Transverse colon (tissue), 4 donors: ENCODE results near the gene TMEM175. TPM values are rescaled to one million over a fixed set of nuclear protein-coding genes. Genes with fewer than 3 reads are reported as not detected.
"Not testable (repeated sequence)": the region's sequence is repeated elsewhere in the genome, so short reads cannot be mapped to it uniquely, and the experiment has no call there.

Source experiments
- DNase-seq: peaks from one replicate; pipeline ENCODE4 v3.0.0-alpha.2; 2019
- H3K27ac ChIP-seq, 4 donors: fragments of 200-600 bp; sonication (generic); 2 replicates each; pipeline ENCODE4 v1.5.1; 2016 to 2018; ENCODE audit warnings: inconsistent platforms in 4 of 4
- H3K27me3 ChIP-seq: fragments of 200-600 bp; sonication (generic); 2 replicates; pipeline ENCODE4 v1.5.1; 2017; ENCODE audit warnings: inconsistent platforms
- H3K36me3 ChIP-seq, 4 donors: fragments of 200-600 bp; sonication (generic); 2 replicates each; pipeline ENCODE4 v1.5.1; 2017 to 2019; ENCODE audit warnings: inconsistent platforms in 4 of 4
- H3K4me1 ChIP-seq, 4 donors: fragments of 200-600 bp; sonication (generic); 2 replicates each; pipeline ENCODE4 v1.5.1; 2017 to 2020; ENCODE audit warnings: inconsistent platforms in 4 of 4
- H3K4me3 ChIP-seq, 4 donors: fragments of 200-600 bp; sonication (generic); 1 replicate in 1 of 4; 2 replicates in 3 of 4; pipeline versions ENCODE4 v1.5.1 to v1.6.1; 2017 to 2019; ENCODE audit warnings: inconsistent platforms in 4 of 4
- H3K9me3 ChIP-seq, 2 donors: fragments of 200-600 bp; sonication (generic); 2 replicates each; pipeline ENCODE4 v1.5.1; 2017 to 2019; ENCODE audit warnings: inconsistent platforms in 2 of 2
- CTCF ChIP-seq, 5 experiments: fragments of 200-600 bp in 3 of 5; fragments of 450-650 bp in 2 of 5; sonication (generic) in 3 of 5; IDR thresholded peaks; 1 replicate in 2 of 5; 2 replicates in 3 of 5; pipeline ENCODE4 v1.5.1; 2016 to 2017; ENCODE audit warnings: antibody characterized with exemption in 5 of 5, inconsistent platforms in 3 of 5, mild to moderate bottlenecking in 2 of 5, moderate library complexity in 1 of 5
- EP300 ChIP-seq: sonication (generic); formaldehyde crosslinking; IDR thresholded peaks from one replicate; pipeline ENCODE4 v1.6.1; 2017; ENCODE audit warnings: antibody characterized with exemption, low read depth
- POLR2A ChIP-seq: fragments of 450-650 bp; IDR thresholded peaks from one replicate; pipeline ENCODE4 v1.6.1; 2016; ENCODE audit warnings: antibody characterized with exemption, mild to moderate bottlenecking, moderate library complexity
- POLR2AphosphoS5 ChIP-seq, 3 donors: sonication (generic); formaldehyde crosslinking; IDR thresholded peaks; one replicate each; pipeline ENCODE4 v1.6.1; 2016; ENCODE audit warnings: antibody characterized with exemption in 3 of 3
- WGBS, 2 donors: methylation state at CpG; one replicate each; pipeline ENCODE4 v1.1.5; 2018; ENCODE audit warnings: low coverage in 1 of 2; 5-methylcytosine and 5-hydroxymethylcytosine counted together
- in situ Hi-C, 4 donors: fragments of 200-750 bp; cut with MboI; loops; one replicate each; pipeline versions ENCODE4 v1.15.0 to v1.15.1; 2017; ENCODE audit warnings: low sequenced_read_pairs in 3 of 4, low pct_ligation_motif_present in 1 of 4, low pct_unique_long_range_greater_than_20kb in 1 of 4
- intact Hi-C: fragments of 100-400 bp; cut with DNase I; formaldehyde crosslinking; loops from one replicate; pipeline ENCODE4 v1.15.1; 2023; ENCODE audit warnings: low total_unique reads
- total RNA-seq, 4 donors: library from RNA; depleted of rRNA; stranded (reverse); fragments of >200 nt; gene quantifications; one replicate each; pipeline ENCODE4 v1.1.0, GENCODE V29; 2016

Gene TMEM175
- total RNA-seq, 4 donors from 2014 or later, result 44.0 to 116 (median 50.5) TPM

DNA sequence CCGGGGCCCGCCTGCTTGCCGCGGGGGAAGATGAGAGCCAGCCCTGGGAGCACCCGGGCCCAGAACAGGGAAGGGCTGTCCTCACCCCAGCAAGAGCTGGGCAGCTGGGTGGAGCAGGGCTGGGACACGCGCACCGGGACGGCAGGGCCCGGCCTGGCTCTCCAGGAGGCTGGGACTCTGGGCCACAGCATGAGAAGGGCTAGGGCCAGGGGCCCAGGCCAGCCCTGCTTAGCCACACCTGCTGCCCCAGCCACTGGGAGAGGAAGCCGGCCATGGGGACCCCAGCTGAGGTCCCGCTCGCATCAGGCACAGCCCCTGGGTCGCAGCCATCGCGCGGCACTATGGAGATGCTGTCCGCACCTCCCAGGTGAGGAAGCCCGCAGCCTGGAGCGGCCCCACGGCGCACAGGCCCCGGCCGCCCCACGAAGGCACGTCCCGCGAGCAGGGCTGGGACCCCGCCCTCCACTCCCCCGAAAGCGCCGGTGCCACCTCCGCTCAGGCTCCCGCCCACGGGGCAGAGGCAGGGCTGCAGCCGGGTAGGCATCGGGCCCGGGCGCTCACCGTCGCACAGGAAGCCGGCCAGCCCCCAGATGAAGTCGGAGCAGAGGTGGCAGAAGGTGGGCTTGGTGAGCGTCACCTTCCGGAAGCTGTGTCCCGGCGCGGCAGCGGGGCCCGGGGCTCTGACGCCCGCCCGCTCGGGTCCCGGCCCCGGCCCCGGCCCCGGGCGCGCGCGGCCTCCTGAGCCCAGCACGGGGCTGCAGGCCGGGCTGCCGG is 40.6 kb downstream of the TMEM175 start:
- H3K36me3 ChIP-seq, result no peaks in the 10 kb centered on the region
- in situ Hi-C loops, result no loop called here
- DNase-seq, result peak; percentile 54
- intact Hi-C loops, result no loop called here
- peaks cover 11 to 50% (median 38%) of the 10 kb centered on the region in 4 donors for H3K4me1 ChIP-seq
- no peaks in the 10 kb centered on the region for H3K27me3 ChIP-seq
- H3K4me3 ChIP-seq, result peak overlapping the region; percentile 47 to 78 (median 68)
- WGBS, 2 donors, result 2% methylated on average over 36 of the region's 65 CpGs; no CpG with 5 or more reads in 1 of the 2 donors
- H3K9me3 ChIP-seq, result no peaks in the 10 kb centered on the region
- TF ChIP-seq EP300, result no peak
- TF ChIP-seq POLR2AphosphoS5 (IDR thresholded peaks at IDR 0.05), result peak in 1 of 3 donors; percentile 6
- TF ChIP-seq POLR2A, result peak; percentile 44
- H3K27ac ChIP-seq, result peak overlapping the region; percentile 82 to 89 (median 87)

DNA sequence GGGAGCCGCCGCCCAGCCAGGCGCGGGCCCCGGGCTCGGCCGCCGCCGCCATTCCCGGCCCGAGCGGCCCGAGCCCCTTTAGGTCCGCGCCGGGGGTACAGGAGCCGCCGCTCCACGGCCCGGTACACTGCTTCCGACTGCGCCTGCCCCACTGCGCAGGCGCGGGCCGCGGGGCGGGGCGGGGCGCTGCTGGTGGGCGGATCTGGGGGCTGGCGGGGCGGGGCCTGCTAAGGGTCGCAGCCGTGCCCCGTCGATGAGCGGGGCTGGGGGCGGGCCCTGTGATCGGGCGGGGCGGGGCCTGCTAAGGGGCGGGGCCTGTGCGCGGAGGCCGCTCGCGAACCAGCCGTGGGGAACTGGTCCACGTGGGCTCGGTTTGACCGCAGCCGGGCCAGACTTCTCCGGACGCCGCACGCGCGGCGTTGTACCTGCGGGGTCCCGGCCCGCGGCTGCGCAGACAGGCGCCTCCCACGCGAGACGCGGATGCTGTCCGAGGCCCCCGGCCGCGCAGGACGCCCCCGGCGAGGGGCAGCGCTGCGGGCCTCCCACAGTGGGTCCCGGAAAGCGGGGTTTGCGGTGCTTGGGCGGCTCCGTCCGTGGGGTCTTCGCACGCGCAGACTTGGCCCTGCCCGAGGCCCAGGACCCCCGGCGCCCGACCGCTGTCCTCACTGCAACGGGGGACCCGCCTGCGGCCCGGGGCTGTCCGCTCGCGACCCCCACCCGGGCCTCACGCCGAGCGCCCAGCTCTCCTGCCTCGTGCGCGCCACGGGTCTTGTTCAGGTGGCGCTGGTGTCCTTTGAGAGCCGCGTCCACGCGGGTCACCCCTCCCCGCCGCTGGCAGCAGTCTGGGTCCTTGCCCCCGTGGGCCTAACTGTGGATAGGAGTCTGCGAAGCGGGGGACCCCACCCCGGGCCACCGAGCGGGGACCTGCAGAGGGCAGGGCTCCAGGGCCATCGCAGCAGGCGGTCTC is 41.5 kb downstream of the TMEM175 start, which contains the start of gene DGKQ:
Gene DGKQ (minus strand): TSS at position 139 of the 967 bp plus-strand sequence. CDS start 87 bp downstream, at position 52.
- Histone ChIP-seq H3K4me1 (peaks cover 11 to 43% (median 34%) of the 10 kb centered on the region in 4 donors), H3K27me3 (no peaks in the 10 kb centered on the region), H3K9me3 (no peaks in the 10 kb centered on the region), H3K27ac (peak within 1 kb of the TSS; percentile 82 to 89 (median 87)), H3K4me3 (peak within 1 kb of the TSS; percentile 47 to 78 (median 68)), H3K36me3 (no peaks in the 10 kb centered on the region)
- WGBS, 2 donors, result 62% methylated on average over 57 of the region's 123 CpGs; no CpG with 5 or more reads in 1 of the 2 donors
- intact Hi-C loops, result no loop called here
- peak; percentile 91 for DNase-seq
- TF ChIP-seq POLR2AphosphoS5 (IDR thresholded peaks at IDR 0.05) (peak; percentile 60 to 70 (median 64)), POLR2A (no peak)
- in situ Hi-C loops, result no loop called here

- H3K4me1 ChIP-seq, result peaks cover 11 to 37% (median 34%) of the 10 kb centered on the region in 4 donors
- in situ Hi-C loops (no loop called here), intact Hi-C loops (no loop called here)
- no peaks in the 10 kb centered on the region for H3K27me3 ChIP-seq
- no peak overlapping the region for H3K27ac ChIP-seq
- TF ChIP-seq POLR2A (no peak), EP300 (no peak), CTCF (IDR thresholded peaks at IDR 0.05) (no peak), POLR2AphosphoS5 (IDR thresholded peaks at IDR 0.05) (no peak)
- no peak overlapping the region for H3K4me3 ChIP-seq
- no peaks in the 10 kb centered on the region for H3K9me3 ChIP-seq
- H3K36me3 ChIP-seq, result no peaks in the 10 kb centered on the region
- no peak for DNase-seq
- WGBS, 2 donors, result 88 to 99% methylated on average over 2 to 9 of the region's 9 CpGs
Observed at GRCh38 chr4:974668-975067, 42.4 kb downstream of the TMEM175 start.

GRCh38 chr4:976016-976415 is 43.8 kb downstream of the TMEM175 start:
- DNase-seq, H3K9me3 ChIP-seq, H3K36me3 ChIP-seq, H3K4me3 ChIP-seq, H3K27me3 ChIP-seq, in situ Hi-C loops, H3K27ac ChIP-seq, intact Hi-C loops: not testable (repeated sequence)
- no CpG with 5 or more reads among the region's 25 CpGs for WGBS, 2 donors
- peaks cover 11 to 25% (median 24%) of the 10 kb centered on the region in 4 donors for H3K4me1 ChIP-seq

GRCh38 chr4:978957-979701 is 46.9 kb downstream of the TMEM175 start:
- H3K36me3 ChIP-seq, result no peaks in the 10 kb centered on the region
- no peak overlapping the region for H3K4me3 ChIP-seq
- no peak for DNase-seq
- no peak overlapping the region for H3K27ac ChIP-seq
- H3K27me3 ChIP-seq, result no peaks in the 10 kb centered on the region
- H3K9me3 ChIP-seq, result no peaks in the 10 kb centered on the region
- WGBS, 2 donors, result 71 to 77% methylated on average over 3 to 20 of the region's 20 CpGs
- TF ChIP-seq POLR2AphosphoS5 (IDR thresholded peaks at IDR 0.05), result no peak
- TF ChIP-seq EP300, result no peak
- no peak for TF ChIP-seq CTCF (IDR thresholded peaks at IDR 0.05)
- TF ChIP-seq POLR2A, result no peak
- intact Hi-C loops, result no loop called here
- in situ Hi-C loops, result no loop called here
- no peaks in the 10 kb centered on the region for H3K4me1 ChIP-seq
